Measurements from ENCODE around the gene ELL. TPM values are rescaled to one million over a fixed set of nuclear protein-coding genes. Genes with fewer than 3 reads are reported as not detected.

The ELL gene
- total RNA-seq, 2 experiments from 2014 or later: 46.2 to 46.8 TPM

GRCh38 chr19:18435842-18436670, 85.8 kb downstream of the ELL start:
- no peak for ATAC-seq (ENCODE audit: poor library complexity)
- Mint-ChIP-seq H3K4me3 (peak overlapping the region; percentile 77), H3K9me3 (no peaks in the 10 kb centered on the region), H3K4me1 (ENCODE audit: low read depth) (peaks cover 26% of the 10 kb centered on the region), H3K27me3 (no peaks in the 10 kb centered on the region), H3K36me3 (ENCODE audit: low read depth) (peaks cover 5% of the 10 kb centered on the region), H3K27ac (no peak overlapping the region)
- Histone ChIP-seq H3K4me1 (ENCODE audit: insufficient read depth, low read length) (peaks cover 54% of the 10 kb centered on the region), H3K36me3 (ENCODE audit: insufficient read depth, low read length) (peaks cover 12% of the 10 kb centered on the region), H3K27me3 (ENCODE audit: control insufficient read depth in 1 of 2, insufficient read depth in 2 of 2, low read length in 2 of 2) (no peaks in the 10 kb centered on the region), H3K27ac (ENCODE audit: low read depth in 1 of 2, low read length in 2 of 2) (no peak overlapping the region), H3K4me3 (ENCODE audit: low read length) (peak overlapping the region; percentile 68), H3K9me3 (ENCODE audit: control insufficient read depth in 1 of 2, insufficient read depth in 1 of 2, low read length in 2 of 2) (no peaks in the 10 kb centered on the region)
- POLR2A ChIA-PET: interaction anchor here (2.4 kb wide), 1 partner anchor 17 kb away, joined by 20 read pairs; the partner anchor contains the start of gene SSBP4
- CTCF ChIA-PET: interaction anchor here (1.9 kb wide), 1 partner anchor 15 kb away, joined by 4 read pairs; no protein-coding TSS in a partner anchor
- TF ChIP-seq CTCF (IDR thresholded peaks at IDR 0.05): no peak
- intact Hi-C loops (cut with DNase I, micrococcal nuclease): no loop called here
- DNase-seq: peak in 1 of 14 experiments; percentile 55

GRCh38 chr19:18435178-18435841, 86.6 kb downstream of the ELL start:
- Histone ChIP-seq H3K4me1 (ENCODE audit: insufficient read depth, low read length) (peaks cover 57% of the 10 kb centered on the region), H3K9me3 (ENCODE audit: control insufficient read depth in 1 of 2, insufficient read depth in 1 of 2, low read length in 2 of 2) (no peaks in the 10 kb centered on the region), H3K27me3 (ENCODE audit: control insufficient read depth in 1 of 2, insufficient read depth in 2 of 2, low read length in 2 of 2) (no peaks in the 10 kb centered on the region), H3K36me3 (ENCODE audit: insufficient read depth, low read length) (peaks cover 15% of the 10 kb centered on the region), H3K27ac (ENCODE audit: low read depth in 1 of 2, low read length in 2 of 2) (no peak overlapping the region), H3K4me3 (ENCODE audit: low read length) (no peak overlapping the region)
- H3K27ac Mint-ChIP-seq: peak overlapping the region; percentile 20
- DNase-seq: peak in 1 of 14 experiments; percentile 52
- no peak for TF ChIP-seq CTCF (IDR thresholded peaks at IDR 0.05)
- H3K4me3 Mint-ChIP-seq: peak overlapping the region; percentile 83
- ChIA-PET CTCF (interaction anchor here (1.6 kb wide), 1 partner anchor 16 kb away, joined by 3 read pairs; no protein-coding TSS in a partner anchor), POLR2A (interaction anchor here (2.4 kb wide), 1 partner anchor 16 kb away, joined by 20 read pairs; the partner anchor contains the start of gene SSBP4)
- intact Hi-C loops (cut with DNase I, micrococcal nuclease): no loop called here
- H3K4me1 Mint-ChIP-seq (ENCODE audit: low read depth): peaks cover 25% of the 10 kb centered on the region
- H3K36me3 Mint-ChIP-seq (ENCODE audit: low read depth): peaks cover under 1% of the 10 kb centered on the region
- no peak for ATAC-seq (ENCODE audit: poor library complexity)
- no peaks in the 10 kb centered on the region for H3K27me3 Mint-ChIP-seq
- H3K9me3 Mint-ChIP-seq: no peaks in the 10 kb centered on the region

GRCh38 chr19:18434411-18435175, 87.3 kb downstream of the ELL start:
- POLR2A ChIA-PET: interaction anchor here (2.4 kb wide), 1 partner anchor 15 kb away, joined by 20 read pairs; the partner anchor contains the start of gene SSBP4
- Mint-ChIP-seq H3K4me1 (ENCODE audit: low read depth) (peaks cover 28% of the 10 kb centered on the region), H3K27me3 (no peaks in the 10 kb centered on the region), H3K9me3 (no peaks in the 10 kb centered on the region), H3K27ac (peak overlapping the region; percentile 20), H3K36me3 (ENCODE audit: low read depth) (no peaks in the 10 kb centered on the region), H3K4me3 (peak overlapping the region; percentile 83)
- no peak for TF ChIP-seq CTCF (IDR thresholded peaks at IDR 0.05)
- H3K4me1 ChIP-seq (ENCODE audit: insufficient read depth, low read length): peaks cover 62% of the 10 kb centered on the region
- peaks cover 15% of the 10 kb centered on the region for H3K36me3 ChIP-seq (ENCODE audit: insufficient read depth, low read length)
- intact Hi-C loops (cut with DNase I, micrococcal nuclease): no loop called here
- no peak overlapping the region for H3K27ac ChIP-seq (ENCODE audit: low read depth in 1 of 2, low read length in 2 of 2)
- DNase-seq (no peak), ATAC-seq (ENCODE audit: poor library complexity) (no peak)
- no peak overlapping the region for H3K4me3 ChIP-seq (ENCODE audit: low read length)
- CTCF ChIA-PET: interaction anchor here (1.6 kb wide), 1 partner anchor 16 kb away, joined by 3 read pairs; no protein-coding TSS in a partner anchor
- H3K27me3 ChIP-seq (ENCODE audit: control insufficient read depth in 1 of 2, insufficient read depth in 2 of 2, low read length in 2 of 2): no peaks in the 10 kb centered on the region
- no peaks in the 10 kb centered on the region for H3K9me3 ChIP-seq (ENCODE audit: control insufficient read depth in 1 of 2, insufficient read depth in 1 of 2, low read length in 2 of 2)

Measured in CD4-positive, alpha-beta T cell (primary cell).